WTC11 (cell line): ENCODE measurements around the gene OR2H2. TPM values are rescaled to one million over a fixed set of nuclear protein-coding genes. Genes with fewer than 3 reads are reported as not detected.

Experiments
- ATAC-seq: fragments of 200-7000 bp; cut with Tn5 transposase; 2 replicates; pipeline ENCODE4 v1.10.0; 2021; ENCODE audit warnings: mild to moderate bottlenecking, moderate library complexity
- CTCF ChIA-PET: fragments of 300-600 bp; sonication (Branson Sonifier 250); formaldehyde crosslinking; loops from one replicate; lab custom pipeline; 2021; ENCODE audit warnings: antibody characterized with exemption; lab: Charles Lee
- POLR2A ChIA-PET: fragments of 350-600 bp; sonication (Branson Sonifier 250); formaldehyde crosslinking; loops from one replicate; lab custom pipeline; 2021; ENCODE audit warnings: antibody characterized with exemption; lab: Charles Lee
- DNase-seq: peaks from one replicate; pipeline ENCODE4 v3.0.0; 2021; ENCODE audit warnings: low spot score
- H3K27ac Mint-ChIP-seq: 2 replicates; pipeline ENCODE4 v1.8.0; 2021; ENCODE audit warnings: mixed read lengths
- H3K27me3 Mint-ChIP-seq: 2 replicates; pipeline ENCODE4 v1.8.0; 2021; ENCODE audit warnings: low read depth, mild to moderate bottlenecking, moderate library complexity, mixed read lengths
- H3K36me3 Mint-ChIP-seq: 2 replicates; pipeline ENCODE4 v1.8.0; 2021; ENCODE audit warnings: mixed read lengths
- H3K4me1 Mint-ChIP-seq: 2 replicates; pipeline ENCODE4 v1.8.0; 2022; ENCODE audit warnings: mixed read lengths
- H3K4me3 Mint-ChIP-seq: 2 replicates; pipeline ENCODE4 v1.8.0; 2021; ENCODE audit warnings: mild to moderate bottlenecking, moderate library complexity, mixed read lengths
- H3K9me3 Mint-ChIP-seq: 2 replicates; pipeline ENCODE4 v1.8.0; 2021; ENCODE audit warnings: mixed read lengths
- CREM ChIP-seq: sonication (generic); formaldehyde crosslinking; IDR thresholded peaks from 2 replicates; pipeline ENCODE4 v1.8.1; 2022; ENCODE audit warnings: mild to moderate bottlenecking, missing genetic modification reagents, moderate library complexity
- ESRRA ChIP-seq: sonication (generic); formaldehyde crosslinking; IDR thresholded peaks from 2 replicates; pipeline ENCODE4 v1.8.1; 2022; ENCODE audit warnings: mild to moderate bottlenecking, missing genetic modification reagents, borderline replicate concordance
- FOXJ3 ChIP-seq: sonication (generic); formaldehyde crosslinking; IDR thresholded peaks from 2 replicates; pipeline ENCODE4 v1.9.0; 2021; ENCODE audit warnings: missing genetic modification reagents, mild to moderate bottlenecking, borderline replicate concordance
- FOXK1 ChIP-seq: sonication (generic); formaldehyde crosslinking; IDR thresholded peaks from 2 replicates; pipeline ENCODE4 v1.8.0; 2022; ENCODE audit warnings: mild to moderate bottlenecking, moderate library complexity, missing genetic modification reagents
- FOXP1 ChIP-seq: sonication (generic); formaldehyde crosslinking; IDR thresholded peaks from 2 replicates; pipeline ENCODE4 v1.8.0; 2022; ENCODE audit warnings: missing genetic modification reagents, mild to moderate bottlenecking, moderate library complexity, borderline replicate concordance
- JAZF1 ChIP-seq: fragments of 250-450 bp; sonication (Bioruptor Pico); IDR thresholded peaks from 2 replicates; pipeline ENCODE4 v1.9.0; 2021; ENCODE audit warnings: moderate library complexity, mild to moderate bottlenecking, inconsistent platforms
- MLX ChIP-seq: sonication (generic); formaldehyde crosslinking; IDR thresholded peaks from 2 replicates; pipeline ENCODE4 v1.8.1; 2023; ENCODE audit warnings: mild to moderate bottlenecking, missing genetic modification reagents, moderate library complexity
- MYBL2 ChIP-seq: sonication (generic); formaldehyde crosslinking; IDR thresholded peaks from 2 replicates; pipeline ENCODE4 v1.8.1; 2023; ENCODE audit warnings: mild to moderate bottlenecking, moderate library complexity, missing genetic modification reagents
- NR2C2 ChIP-seq: sonication (generic); formaldehyde crosslinking; IDR thresholded peaks from 2 replicates; pipeline ENCODE4 v1.8.0; 2022; ENCODE audit warnings: mild to moderate bottlenecking, missing genetic modification reagents
- OVOL2 ChIP-seq: fragments of 250-450 bp; sonication (Bioruptor Pico); IDR thresholded peaks from 2 replicates; pipeline ENCODE4 v1.9.0; 2021; ENCODE audit warnings: mild to moderate bottlenecking, borderline replicate concordance
- RELA ChIP-seq: sonication (generic); formaldehyde crosslinking; IDR thresholded peaks from 2 replicates; pipeline ENCODE4 v1.8.1; 2022; ENCODE audit warnings: missing genetic modification reagents, mild to moderate bottlenecking, borderline replicate concordance
- SMAD3 ChIP-seq: sonication (generic); formaldehyde crosslinking; IDR thresholded peaks from 2 replicates; pipeline ENCODE4 v1.8.0; 2022; ENCODE audit warnings: missing genetic modification reagents, mild to moderate bottlenecking, borderline replicate concordance
- SOX15 ChIP-seq: fragments of 250-450 bp; sonication (Bioruptor Pico); IDR thresholded peaks from 2 replicates; pipeline ENCODE4 v1.9.0; 2021; ENCODE audit warnings: mild to moderate bottlenecking
- TEAD1 ChIP-seq: sonication (generic); formaldehyde crosslinking; IDR thresholded peaks from 2 replicates; pipeline ENCODE4 v1.8.0; 2022; ENCODE audit warnings: mild to moderate bottlenecking, missing genetic modification reagents
- TEAD4 ChIP-seq: sonication (generic); formaldehyde crosslinking; IDR thresholded peaks from 2 replicates; pipeline ENCODE4 v1.8.0; 2022; ENCODE audit warnings: mild to moderate bottlenecking, missing genetic modification reagents
- ZNF121 ChIP-seq: sonication (generic); formaldehyde crosslinking; IDR thresholded peaks from 2 replicates; pipeline ENCODE4 v1.8.0; 2023; ENCODE audit warnings: missing genetic modification reagents
- ZNF232 ChIP-seq: sonication (generic); formaldehyde crosslinking; IDR thresholded peaks from 2 replicates; pipeline ENCODE4 v1.8.0; 2022; ENCODE audit warnings: mild to moderate bottlenecking, missing genetic modification reagents
- ZNF263 ChIP-seq: sonication (generic); formaldehyde crosslinking; IDR thresholded peaks from 2 replicates; pipeline ENCODE4 v1.8.1; 2022; ENCODE audit warnings: low read depth, mild to moderate bottlenecking, moderate library complexity, missing genetic modification reagents
- ZNF396 ChIP-seq: fragments of 250-450 bp; sonication (Bioruptor Pico); IDR thresholded peaks from 2 replicates; pipeline ENCODE4 v1.8.0; 2021; ENCODE audit warnings: mild to moderate bottlenecking, moderate library complexity, borderline replicate concordance
- total RNA-seq: library from RNA; stranded (reverse); gene quantifications from 3 replicates; pipeline ENCODE4 v1.2.3, GENCODE V29; 2021
- TF ChIP-seq, protein P1 (sequence below): sonication (generic); formaldehyde crosslinking; IDR thresholded peaks from 2 replicates; pipeline ENCODE4 v1.8.1; 2022; ENCODE audit warnings: mild to moderate bottlenecking, missing genetic modification reagents, moderate library complexity, borderline replicate concordance
- TF ChIP-seq, protein P2 (sequence below): sonication (generic); formaldehyde crosslinking; IDR thresholded peaks from 2 replicates; pipeline ENCODE4 v1.8.1; 2023; ENCODE audit warnings: mild to moderate bottlenecking, missing genetic modification reagents, moderate library complexity
- TF ChIP-seq, protein P3 (sequence below): fragments of 250-450 bp; sonication (Bioruptor Pico); IDR thresholded peaks from 2 replicates; pipeline ENCODE4 v1.9.0; 2021; ENCODE audit warnings: mild to moderate bottlenecking
- TF ChIP-seq, protein P4 (sequence below): fragments of 250-450 bp; sonication (Bioruptor Pico); IDR thresholded peaks from 2 replicates; pipeline ENCODE4 v1.9.0; 2021; ENCODE audit warnings: mild to moderate bottlenecking, borderline replicate concordance
- TF ChIP-seq, protein P5 (sequence below): sonication (generic); formaldehyde crosslinking; IDR thresholded peaks from 2 replicates; pipeline ENCODE4 v1.8.0; 2023; ENCODE audit warnings: mild to moderate bottlenecking, missing genetic modification reagents

The OR2H2 gene
- total RNA-seq, 1 experiment from 2014 or later, result not detected

GRCh38 chr6:29629571-29629970 lies 44.6 kb downstream of the OR2H2 start:
- CTCF ChIA-PET, result interaction anchor here (0.9 to 6.4 kb wide), 6 partner anchors 11 to 67 kb away, joined by 3 to 63 read pairs (median 11); no protein-coding TSS in a partner anchor
- Mint-ChIP-seq H3K9me3 (no peaks in the 10 kb centered on the region), H3K36me3 (no peaks in the 10 kb centered on the region)
- TF ChIP-seq, protein P1, sequence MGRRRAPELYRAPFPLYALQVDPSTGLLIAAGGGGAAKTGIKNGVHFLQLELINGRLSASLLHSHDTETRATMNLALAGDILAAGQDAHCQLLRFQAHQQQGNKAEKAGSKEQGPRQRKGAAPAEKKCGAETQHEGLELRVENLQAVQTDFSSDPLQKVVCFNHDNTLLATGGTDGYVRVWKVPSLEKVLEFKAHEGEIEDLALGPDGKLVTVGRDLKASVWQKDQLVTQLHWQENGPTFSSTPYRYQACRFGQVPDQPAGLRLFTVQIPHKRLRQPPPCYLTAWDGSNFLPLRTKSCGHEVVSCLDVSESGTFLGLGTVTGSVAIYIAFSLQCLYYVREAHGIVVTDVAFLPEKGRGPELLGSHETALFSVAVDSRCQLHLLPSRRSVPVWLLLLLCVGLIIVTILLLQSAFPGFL (CRISPR knock-in tag), result no peak
- no peak for TF ChIP-seq RELA (CRISPR knock-in tag)
- no peak for TF ChIP-seq ZNF396 (CRISPR knock-in tag)
- TF ChIP-seq, protein P2, sequence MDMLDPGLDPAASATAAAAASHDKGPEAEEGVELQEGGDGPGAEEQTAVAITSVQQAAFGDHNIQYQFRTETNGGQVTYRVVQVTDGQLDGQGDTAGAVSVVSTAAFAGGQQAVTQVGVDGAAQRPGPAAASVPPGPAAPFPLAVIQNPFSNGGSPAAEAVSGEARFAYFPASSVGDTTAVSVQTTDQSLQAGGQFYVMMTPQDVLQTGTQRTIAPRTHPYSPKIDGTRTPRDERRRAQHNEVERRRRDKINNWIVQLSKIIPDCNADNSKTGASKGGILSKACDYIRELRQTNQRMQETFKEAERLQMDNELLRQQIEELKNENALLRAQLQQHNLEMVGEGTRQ (CRISPR knock-in tag), result no peak
- no peak for TF ChIP-seq MLX (CRISPR knock-in tag)
- no peak for TF ChIP-seq OVOL2
- TF ChIP-seq FOXJ3 (CRISPR knock-in tag), result no peak
- TF ChIP-seq NR2C2 (CRISPR knock-in tag), result no peak
- TF ChIP-seq CREM (CRISPR knock-in tag), result no peak
- no peak for TF ChIP-seq JAZF1 (CRISPR knock-in tag)
- TF ChIP-seq ZNF263 (CRISPR knock-in tag), result no peak
- no peak for TF ChIP-seq ZNF121 (CRISPR knock-in tag)
- TF ChIP-seq MYBL2 (CRISPR knock-in tag), result no peak
- no peak for TF ChIP-seq SMAD3 (CRISPR knock-in tag)
- TF ChIP-seq ESRRA (CRISPR knock-in tag), result no peak
- TF ChIP-seq TEAD1 (CRISPR knock-in tag), result no peak
- TF ChIP-seq, protein P3, sequence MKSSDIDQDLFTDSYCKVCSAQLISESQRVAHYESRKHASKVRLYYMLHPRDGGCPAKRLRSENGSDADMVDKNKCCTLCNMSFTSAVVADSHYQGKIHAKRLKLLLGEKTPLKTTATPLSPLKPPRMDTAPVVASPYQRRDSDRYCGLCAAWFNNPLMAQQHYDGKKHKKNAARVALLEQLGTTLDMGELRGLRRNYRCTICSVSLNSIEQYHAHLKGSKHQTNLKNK (CRISPR knock-in tag), result no peak
- TF ChIP-seq, protein P4, sequence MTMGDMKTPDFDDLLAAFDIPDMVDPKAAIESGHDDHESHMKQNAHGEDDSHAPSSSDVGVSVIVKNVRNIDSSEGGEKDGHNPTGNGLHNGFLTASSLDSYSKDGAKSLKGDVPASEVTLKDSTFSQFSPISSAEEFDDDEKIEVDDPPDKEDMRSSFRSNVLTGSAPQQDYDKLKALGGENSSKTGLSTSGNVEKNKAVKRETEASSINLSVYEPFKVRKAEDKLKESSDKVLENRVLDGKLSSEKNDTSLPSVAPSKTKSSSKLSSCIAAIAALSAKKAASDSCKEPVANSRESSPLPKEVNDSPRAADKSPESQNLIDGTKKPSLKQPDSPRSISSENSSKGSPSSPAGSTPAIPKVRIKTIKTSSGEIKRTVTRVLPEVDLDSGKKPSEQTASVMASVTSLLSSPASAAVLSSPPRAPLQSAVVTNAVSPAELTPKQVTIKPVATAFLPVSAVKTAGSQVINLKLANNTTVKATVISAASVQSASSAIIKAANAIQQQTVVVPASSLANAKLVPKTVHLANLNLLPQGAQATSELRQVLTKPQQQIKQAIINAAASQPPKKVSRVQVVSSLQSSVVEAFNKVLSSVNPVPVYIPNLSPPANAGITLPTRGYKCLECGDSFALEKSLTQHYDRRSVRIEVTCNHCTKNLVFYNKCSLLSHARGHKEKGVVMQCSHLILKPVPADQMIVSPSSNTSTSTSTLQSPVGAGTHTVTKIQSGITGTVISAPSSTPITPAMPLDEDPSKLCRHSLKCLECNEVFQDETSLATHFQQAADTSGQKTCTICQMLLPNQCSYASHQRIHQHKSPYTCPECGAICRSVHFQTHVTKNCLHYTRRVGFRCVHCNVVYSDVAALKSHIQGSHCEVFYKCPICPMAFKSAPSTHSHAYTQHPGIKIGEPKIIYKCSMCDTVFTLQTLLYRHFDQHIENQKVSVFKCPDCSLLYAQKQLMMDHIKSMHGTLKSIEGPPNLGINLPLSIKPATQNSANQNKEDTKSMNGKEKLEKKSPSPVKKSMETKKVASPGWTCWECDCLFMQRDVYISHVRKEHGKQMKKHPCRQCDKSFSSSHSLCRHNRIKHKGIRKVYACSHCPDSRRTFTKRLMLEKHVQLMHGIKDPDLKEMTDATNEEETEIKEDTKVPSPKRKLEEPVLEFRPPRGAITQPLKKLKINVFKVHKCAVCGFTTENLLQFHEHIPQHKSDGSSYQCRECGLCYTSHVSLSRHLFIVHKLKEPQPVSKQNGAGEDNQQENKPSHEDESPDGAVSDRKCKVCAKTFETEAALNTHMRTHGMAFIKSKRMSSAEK (CRISPR knock-in tag), result no peak
- no peak for TF ChIP-seq FOXK1 (CRISPR knock-in tag)
- TF ChIP-seq, all 79 proteins: peak for 0
- peak overlapping the region; percentile 2; the same call in 1 of the 2 replicates for H3K27ac Mint-ChIP-seq
- peak overlapping the region; percentile 87 for H3K4me3 Mint-ChIP-seq
- H3K27me3 Mint-ChIP-seq, result no peaks in the 10 kb centered on the region
- DNase-seq (no peak), ATAC-seq (no peak)
- H3K4me1 Mint-ChIP-seq, result peaks cover 72% of the 10 kb centered on the region
- POLR2A ChIA-PET, result no interaction called here

DNA sequence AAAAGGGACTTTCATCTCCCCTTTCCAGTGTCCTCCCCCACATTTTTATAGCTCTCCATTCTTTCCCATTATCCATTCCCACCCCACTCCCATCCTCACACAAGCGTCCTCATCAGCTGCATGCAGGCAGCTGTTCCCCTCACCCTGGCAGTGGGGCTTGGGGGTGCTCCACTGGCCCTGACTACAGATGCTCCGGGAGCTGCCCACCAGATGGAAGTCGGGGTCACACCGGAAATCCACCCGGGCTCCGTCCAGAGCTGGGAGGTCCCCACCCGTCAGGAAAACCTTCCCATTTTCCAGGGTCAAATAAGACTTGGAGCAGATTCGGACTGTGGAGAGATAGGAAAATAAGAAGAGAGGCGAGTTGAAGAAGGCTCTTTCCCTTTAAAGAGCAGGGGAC lies 45.4 kb downstream of the OR2H2 start:
- H3K4me1 Mint-ChIP-seq, result peaks cover 66% of the 10 kb centered on the region

More for the DNA sequence above, 45.4 kb downstream of the OR2H2 start:
- Mint-ChIP-seq H3K27ac (no peak overlapping the region), H3K9me3 (no peaks in the 10 kb centered on the region), H3K27me3 (no peaks in the 10 kb centered on the region), H3K36me3 (no peaks in the 10 kb centered on the region), H3K4me3 (peak overlapping the region; percentile 87)
- TF ChIP-seq ZNF232 (no peak), NR2C2 (CRISPR knock-in tag) (no peak), SOX15 (CRISPR knock-in tag) (no peak), FOXP1 (CRISPR knock-in tag) (no peak), TEAD4 (CRISPR knock-in tag) (no peak)
- TF ChIP-seq, protein P5, sequence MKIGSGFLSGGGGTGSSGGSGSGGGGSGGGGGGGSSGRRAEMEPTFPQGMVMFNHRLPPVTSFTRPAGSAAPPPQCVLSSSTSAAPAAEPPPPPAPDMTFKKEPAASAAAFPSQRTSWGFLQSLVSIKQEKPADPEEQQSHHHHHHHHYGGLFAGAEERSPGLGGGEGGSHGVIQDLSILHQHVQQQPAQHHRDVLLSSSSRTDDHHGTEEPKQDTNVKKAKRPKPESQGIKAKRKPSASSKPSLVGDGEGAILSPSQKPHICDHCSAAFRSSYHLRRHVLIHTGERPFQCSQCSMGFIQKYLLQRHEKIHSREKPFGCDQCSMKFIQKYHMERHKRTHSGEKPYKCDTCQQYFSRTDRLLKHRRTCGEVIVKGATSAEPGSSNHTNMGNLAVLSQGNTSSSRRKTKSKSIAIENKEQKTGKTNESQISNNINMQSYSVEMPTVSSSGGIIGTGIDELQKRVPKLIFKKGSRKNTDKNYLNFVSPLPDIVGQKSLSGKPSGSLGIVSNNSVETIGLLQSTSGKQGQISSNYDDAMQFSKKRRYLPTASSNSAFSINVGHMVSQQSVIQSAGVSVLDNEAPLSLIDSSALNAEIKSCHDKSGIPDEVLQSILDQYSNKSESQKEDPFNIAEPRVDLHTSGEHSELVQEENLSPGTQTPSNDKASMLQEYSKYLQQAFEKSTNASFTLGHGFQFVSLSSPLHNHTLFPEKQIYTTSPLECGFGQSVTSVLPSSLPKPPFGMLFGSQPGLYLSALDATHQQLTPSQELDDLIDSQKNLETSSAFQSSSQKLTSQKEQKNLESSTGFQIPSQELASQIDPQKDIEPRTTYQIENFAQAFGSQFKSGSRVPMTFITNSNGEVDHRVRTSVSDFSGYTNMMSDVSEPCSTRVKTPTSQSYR (CRISPR knock-in tag), result no peak
- ChIA-PET CTCF (interaction anchor here (0.6 to 4.4 kb wide), 5 partner anchors 17 to 255 kb away, joined by 3 to 28 read pairs (median 8); no protein-coding TSS in a partner anchor), POLR2A (no interaction called here)
- no peak for ATAC-seq
- no peak for DNase-seq
